Right cardiac atrium (tissue), 5 donors: Measurements from ENCODE around the gene MAN1B1. TPM values are rescaled to one million over a fixed set of nuclear protein-coding genes. Genes with fewer than 3 reads are reported as not detected.

Experiments used
- ATAC-seq, 2 donors: fragments of 200-7000 bp; cut with Tn5 transposase; one replicate each; pipeline versions ENCODE4 v1.8.0 to v1.9.1; 2020; ENCODE audit warnings: moderate library complexity in 2 of 2, mild to moderate bottlenecking in 1 of 2
- DNase-seq, 3 donors: peaks; one replicate each; pipeline ENCODE4 v3.0.0-alpha.2; 2020
- H3K27ac ChIP-seq: one replicate; pipeline ENCODE4 v1.5.1; 2013; ENCODE audit warnings: mild to moderate bottlenecking, low read length, control low read depth, moderate library complexity
- H3K27me3 ChIP-seq: one replicate; pipeline ENCODE4 v1.6.1; 2013; ENCODE audit not compliant: control insufficient read depth, insufficient read depth
- H3K4me1 ChIP-seq: one replicate; pipeline ENCODE4 v1.6.1; 2013; ENCODE audit warnings: low read length; ENCODE audit not compliant: control insufficient read depth, insufficient read depth
- H3K4me3 ChIP-seq: one replicate; pipeline ENCODE4 v1.5.1; 2013; ENCODE audit warnings: low read length, control low read depth
- H3K9me3 ChIP-seq: one replicate; pipeline ENCODE4 v1.6.1; 2013; ENCODE audit warnings: low read length; ENCODE audit not compliant: control insufficient read depth
- WGBS: extraction: QIAGEN DNeasy Blood & Tissue Kit; methylation state at CpG from one replicate; pipeline ENCODE4 v1.1.7; 2013; 5-methylcytosine and 5-hydroxymethylcytosine counted together
- intact Hi-C, 4 donors: fragments of 100-400 bp; cut with DNase I; formaldehyde crosslinking; loops; one replicate each; pipeline versions ENCODE4 v1.11.0 to v1.14.0; 2022 to 2023
- polyA plus RNA-seq: library from polyadenylated mRNA; stranded (reverse); fragments of 200-250 nt; gene quantifications from one replicate; pipeline ENCODE4 v1.2.3, GENCODE V29; 2013
- total RNA-seq, 4 donors: library from RNA; stranded (reverse); fragmentation: NEBNext Ultra II Directional; extraction: Animal tissue kit (Norgen Biotek cat#: 25700); gene quantifications; one replicate each; pipeline ENCODE4 v1.2.1, GENCODE V29; 2021
- donor health status: healthy with polysubstance abuse.
- donor health status: DM: no; HTN: yes; CAD: no.
- donor health status: DM: no; HTN: no; CAD: no.
- donor health status: DM: no; HTN: yes; CAD: no; lungs with severe emphysema.
- donor health status: DM: yes; HTN: yes; CAD: no.

Gene MAN1B1
- total and polyA plus RNA-seq, 5 donors, result 23.9 to 31.3 (median 25.9) TPM

DNA sequence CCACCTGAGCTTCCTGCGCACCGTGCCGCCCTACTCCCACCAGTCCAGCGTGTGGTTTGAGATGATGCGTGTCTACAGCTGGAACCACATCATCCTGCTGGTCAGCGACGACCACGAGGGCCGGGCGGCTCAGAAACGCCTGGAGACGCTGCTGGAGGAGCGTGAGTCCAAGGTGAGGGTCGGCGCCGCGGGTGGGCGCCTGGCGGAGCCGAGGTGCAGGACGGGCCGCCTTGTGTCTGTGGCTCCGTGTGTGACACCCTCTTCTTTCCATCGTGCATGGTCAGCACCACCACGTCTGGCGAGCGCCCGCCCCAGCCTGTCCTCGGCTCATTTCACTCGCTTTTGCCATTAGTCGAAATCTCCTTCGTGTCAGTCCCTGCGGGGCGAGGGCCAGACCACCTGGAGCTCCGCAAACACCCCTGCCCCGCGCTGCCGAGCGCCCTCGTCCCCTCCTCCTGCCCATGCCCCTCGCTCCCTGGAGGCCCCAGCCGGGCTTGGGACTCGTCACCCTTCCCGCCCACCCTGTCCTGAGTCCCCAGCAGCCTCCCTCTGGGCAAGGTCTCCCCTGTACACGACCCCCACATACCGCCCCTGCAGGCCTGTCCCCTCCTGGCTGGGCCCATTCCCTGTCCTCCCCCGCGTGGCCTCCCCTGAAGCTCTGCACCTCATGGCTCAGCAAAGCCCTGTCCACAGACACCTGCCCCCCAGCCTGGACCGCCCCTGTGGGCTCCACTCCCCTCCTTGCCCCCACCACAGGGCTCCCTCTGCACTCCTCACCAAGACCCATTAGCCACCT is 59.1 kb downstream of the MAN1B1 start:
- intact Hi-C loops, result no loop called here
- no peaks in the 10 kb centered on the region for H3K4me1 ChIP-seq
- no peaks in the 10 kb centered on the region for H3K27me3 ChIP-seq
- WGBS, result 51% methylated on average over 48 of the region's 49 CpGs
- peak in 1 of 2 donors; percentile 36 for ATAC-seq
- no peak overlapping the region for H3K4me3 ChIP-seq
- no peaks in the 10 kb centered on the region for H3K9me3 ChIP-seq
- H3K27ac ChIP-seq, result no peak overlapping the region
- peak; percentile 7 to 49 (median 34) for DNase-seq

DNA sequence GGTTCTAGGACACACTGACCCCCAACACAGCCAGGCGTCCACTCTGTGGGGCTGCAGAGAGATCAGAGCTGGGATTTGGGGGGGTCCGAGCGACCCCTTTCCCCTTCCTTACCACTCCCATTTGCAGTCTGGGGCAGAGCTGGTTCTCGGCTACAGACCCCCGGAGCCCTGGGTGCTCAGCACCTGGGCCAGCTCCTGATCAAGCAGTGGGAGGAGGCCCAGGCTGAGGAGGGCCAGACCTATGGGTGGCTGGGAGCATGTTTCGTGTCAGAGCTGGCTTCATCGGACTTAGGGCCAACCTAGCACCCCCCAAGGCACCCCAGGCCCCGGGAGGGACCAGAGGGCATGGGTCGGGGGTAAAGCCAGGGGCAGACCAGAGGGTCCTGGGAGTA is 59.7 kb downstream of the MAN1B1 start:
- no peaks in the 10 kb centered on the region for H3K27me3 ChIP-seq
- ATAC-seq, result peak in 1 of 2 donors; percentile 9
- no peak overlapping the region for H3K4me3 ChIP-seq
- WGBS, result 58% methylated on average over 9 of the region's 9 CpGs
- peak; percentile 10 to 23 (median 11) for DNase-seq
- H3K27ac ChIP-seq, result no peak overlapping the region
- H3K4me1 ChIP-seq, result no peaks in the 10 kb centered on the region
- intact Hi-C loops, result no loop called here
- H3K9me3 ChIP-seq, result no peaks in the 10 kb centered on the region

DNA sequence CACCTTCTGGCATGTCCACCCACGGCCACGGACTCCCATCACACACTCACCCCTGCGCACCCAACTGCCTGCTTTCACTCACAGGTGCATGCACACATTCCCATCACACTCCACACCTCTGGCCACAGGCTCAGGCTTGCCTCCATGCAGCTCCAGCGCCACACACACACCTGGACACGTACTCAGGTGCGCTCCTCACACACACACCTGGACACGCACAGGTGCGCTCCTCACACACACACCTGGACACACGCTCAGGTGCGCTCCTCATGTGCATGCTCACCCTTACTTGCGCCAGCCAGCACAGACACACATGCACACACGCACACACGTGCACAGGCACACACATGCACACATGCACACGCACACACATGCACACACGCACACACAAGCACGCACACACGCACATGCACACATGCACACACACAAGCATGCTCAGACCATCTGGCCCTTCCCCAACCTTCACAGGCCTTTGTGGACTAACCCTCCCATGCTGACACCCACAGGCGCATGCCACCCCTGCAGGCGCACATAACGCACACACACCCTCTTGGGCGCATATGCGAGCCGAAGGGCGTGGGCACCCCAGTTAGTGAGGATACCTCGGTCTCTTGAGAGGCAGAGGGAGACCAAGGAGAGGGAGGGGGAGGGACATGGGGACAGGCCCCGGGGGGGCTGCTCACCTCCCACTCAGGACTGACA is 60.5 kb downstream of the MAN1B1 start:
- H3K4me1 ChIP-seq, result no peaks in the 10 kb centered on the region
- H3K27ac ChIP-seq, result no peak overlapping the region
- WGBS, result 87% methylated on average over 26 of the region's 26 CpGs
- no peak overlapping the region for H3K4me3 ChIP-seq
- no peak for ATAC-seq
- no peaks in the 10 kb centered on the region for H3K27me3 ChIP-seq
- intact Hi-C loops, result no loop called here
- peak; percentile 4 to 26 (median 5) for DNase-seq
- no peaks in the 10 kb centered on the region for H3K9me3 ChIP-seq

DNA sequence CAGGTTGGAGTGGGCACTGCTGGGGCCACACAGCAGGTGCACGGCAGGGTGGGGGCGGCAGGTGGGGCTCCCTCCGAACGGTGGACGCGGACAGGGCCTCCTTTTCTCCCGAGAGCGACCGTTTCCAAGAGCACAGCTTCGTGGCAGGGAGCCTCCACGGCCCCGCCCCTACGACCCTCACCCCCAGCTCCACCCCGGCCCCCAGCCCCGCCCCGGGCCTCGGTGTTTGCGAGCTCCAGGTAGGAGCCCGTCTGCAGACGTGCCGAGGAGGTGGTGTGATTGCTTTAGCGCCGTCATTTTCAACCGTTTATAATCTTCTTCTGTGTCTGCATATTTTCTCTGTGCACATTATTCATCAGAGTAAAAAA is 61.0 kb downstream of the MAN1B1 start:
- no peak overlapping the region for H3K4me3 ChIP-seq
- intact Hi-C loops, result no loop called here
- ATAC-seq (no peak), DNase-seq (peak in 2 of 3 donors; percentile 32 to 54)
- 28% methylated on average over 24 of the region's 24 CpGs for WGBS
- H3K9me3 ChIP-seq, result no peaks in the 10 kb centered on the region
- H3K27me3 ChIP-seq, result no peaks in the 10 kb centered on the region
- H3K27ac ChIP-seq, result no peak overlapping the region
- H3K4me1 ChIP-seq, result no peaks in the 10 kb centered on the region

- no peaks in the 10 kb centered on the region for H3K27me3 ChIP-seq
- H3K27ac ChIP-seq, result no peak overlapping the region
- H3K4me1 ChIP-seq, result no peaks in the 10 kb centered on the region
- WGBS, result 72% methylated on average over 27 of the region's 27 CpGs
- no peaks in the 10 kb centered on the region for H3K9me3 ChIP-seq
- no peak overlapping the region for H3K4me3 ChIP-seq
- peak in 2 of 3 donors; percentile 16 to 36 for DNase-seq
- intact Hi-C loops, result no loop called here
- ATAC-seq, result no peak
Measured at GRCh38 chr9:137148242-137148641, 61.5 kb downstream of the MAN1B1 start.

- Histone ChIP-seq H3K4me3 (no peak overlapping the region), H3K9me3 (no peaks in the 10 kb centered on the region), H3K27me3 (no peaks in the 10 kb centered on the region), H3K4me1 (no peaks in the 10 kb centered on the region), H3K27ac (no peak overlapping the region)
- DNase-seq (peak in 2 of 3 donors; percentile 24 to 27), ATAC-seq (no peak)
- intact Hi-C loops, result no loop called here
- WGBS, result 84% methylated on average over 19 of the region's 19 CpGs
Measured at GRCh38 chr9:137148661-137149060, 61.9 kb downstream of the MAN1B1 start.

- Histone ChIP-seq H3K27me3 (no peaks in the 10 kb centered on the region), H3K9me3 (no peaks in the 10 kb centered on the region), H3K27ac (no peak overlapping the region), H3K4me3 (no peak overlapping the region), H3K4me1 (no peaks in the 10 kb centered on the region)
- WGBS, result 82% methylated on average over 5 of the region's 5 CpGs
- DNase-seq, result peak in 1 of 3 donors; percentile 19
- no peak for ATAC-seq
- intact Hi-C loops, result no loop called here
Measured at GRCh38 chr9:137149363-137149762, 62.6 kb downstream of the MAN1B1 start.

DNA sequence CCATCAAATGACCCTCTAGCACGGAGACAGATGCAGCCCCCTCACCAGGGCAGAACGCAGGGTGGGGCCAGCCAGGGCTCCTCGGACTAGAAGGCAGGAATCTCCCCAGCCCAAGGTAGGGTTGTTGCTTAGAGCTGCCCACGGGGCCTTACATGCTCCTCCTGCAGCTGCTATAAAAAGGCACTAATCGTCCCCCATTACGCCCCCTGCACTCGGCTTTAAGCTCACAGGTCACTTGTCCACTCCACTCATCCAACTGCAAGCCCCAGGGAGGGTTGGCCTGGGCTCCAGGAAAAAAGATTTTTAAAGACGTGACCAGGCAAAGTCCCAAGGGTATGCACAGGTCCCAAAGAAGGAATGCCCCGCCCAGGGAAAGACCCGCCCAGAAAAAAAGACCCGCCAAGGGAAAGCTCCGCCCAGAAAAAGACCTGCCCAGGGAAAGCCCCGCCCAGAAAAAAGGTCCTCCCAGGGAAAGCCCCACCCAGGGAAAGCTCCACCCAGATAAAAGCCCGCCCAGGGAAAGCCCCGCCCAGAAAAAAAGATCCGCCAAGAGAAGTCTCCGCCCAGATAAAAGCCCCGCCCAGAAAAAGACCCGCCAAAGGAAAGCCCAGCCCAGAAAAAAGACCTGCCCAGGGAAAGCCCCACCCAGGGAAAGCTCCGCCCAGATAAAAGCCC is 63.3 kb downstream of the MAN1B1 start:
- Histone ChIP-seq H3K4me3 (no peak overlapping the region), H3K27ac (no peak overlapping the region), H3K27me3 (no peaks in the 10 kb centered on the region), H3K9me3 (no peaks in the 10 kb centered on the region), H3K4me1 (no peaks in the 10 kb centered on the region)
- DNase-seq (peak in 2 of 3 donors; percentile 20 to 22), ATAC-seq (no peak)
- intact Hi-C loops, result no loop called here
- WGBS, result 54% methylated on average over 20 of the region's 20 CpGs

DNA sequence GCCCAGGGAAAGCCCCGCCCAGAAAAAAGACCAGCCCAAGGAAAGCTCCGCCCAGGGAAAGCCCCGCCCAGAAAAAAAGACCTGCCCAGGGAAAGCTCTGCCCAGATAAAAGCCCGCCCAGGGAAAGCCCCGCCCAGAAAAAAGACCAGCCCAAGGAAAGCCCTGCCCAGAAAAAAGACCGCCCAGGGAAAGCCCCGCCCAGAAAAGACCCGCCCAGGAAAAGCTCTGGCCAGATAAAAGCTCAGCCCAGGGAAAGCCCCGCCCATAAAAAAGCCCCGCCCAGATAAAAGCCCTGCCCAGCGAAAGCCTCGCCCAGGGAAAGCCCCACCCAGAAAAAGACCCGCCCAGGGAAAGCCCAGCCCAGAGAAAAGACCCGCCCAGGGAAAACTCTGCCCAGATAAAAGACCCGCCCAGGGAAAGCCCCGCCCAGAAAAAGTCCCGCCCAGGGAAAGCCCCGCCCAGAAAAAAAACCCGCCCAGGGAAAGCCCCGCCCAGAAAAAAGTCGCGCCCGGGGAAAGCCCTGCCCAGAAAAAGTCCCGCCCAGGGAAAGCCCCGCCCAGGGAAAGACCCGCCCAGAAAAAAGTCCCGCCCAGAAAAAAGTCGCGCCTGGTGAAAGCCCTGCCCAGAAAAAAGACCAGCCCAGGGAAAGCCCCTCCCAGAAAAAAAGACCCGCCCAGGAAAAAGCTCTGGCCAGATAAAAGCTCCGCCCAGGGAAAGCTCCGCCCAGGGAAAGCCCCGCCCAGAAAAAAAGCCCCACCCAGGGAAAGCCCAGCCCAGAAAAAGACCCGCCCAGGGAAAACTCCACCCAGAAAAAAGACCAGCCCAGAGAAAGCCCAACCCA is 64.1 kb downstream of the MAN1B1 start:
- ATAC-seq (peak in 1 of 2 donors; percentile 40), DNase-seq (peak in 2 of 3 donors; percentile 38 to 56)
- H3K9me3 ChIP-seq, result no peaks in the 10 kb centered on the region
- H3K27ac ChIP-seq, result no peak overlapping the region
- no peak overlapping the region for H3K4me3 ChIP-seq
- no peaks in the 10 kb centered on the region for H3K4me1 ChIP-seq
- 36% methylated on average over 34 of the region's 34 CpGs for WGBS
- no peaks in the 10 kb centered on the region for H3K27me3 ChIP-seq
- intact Hi-C loops, result no loop called here

- 91% methylated on average over 7 of the region's 7 CpGs for WGBS
- intact Hi-C loops, result no loop called here
- no peaks in the 10 kb centered on the region for H3K27me3 ChIP-seq
Measured at GRCh38 chr9:137152844-137153405, 66.1 kb downstream of the MAN1B1 start.

More at GRCh38 chr9:137152844-137153405, 66.1 kb downstream of the MAN1B1 start:
- no peak overlapping the region for H3K4me3 ChIP-seq
- no peak overlapping the region for H3K27ac ChIP-seq
- no peaks in the 10 kb centered on the region for H3K9me3 ChIP-seq
- H3K4me1 ChIP-seq, result no peaks in the 10 kb centered on the region
- DNase-seq (no peak), ATAC-seq (no peak)
